HG02884 (cell line): ENCODE data around the gene NT5DC1.

Source experiments
- ATAC-seq: cut with Tn5 transposase; IDR thresholded peaks from one replicate; pipeline ENCODE4 v1.9.1; 2021; ENCODE audit warnings: mild to moderate bottlenecking, moderate library complexity; ENCODE audit not compliant: unreplicated experiment

Gene NT5DC1

DNA sequence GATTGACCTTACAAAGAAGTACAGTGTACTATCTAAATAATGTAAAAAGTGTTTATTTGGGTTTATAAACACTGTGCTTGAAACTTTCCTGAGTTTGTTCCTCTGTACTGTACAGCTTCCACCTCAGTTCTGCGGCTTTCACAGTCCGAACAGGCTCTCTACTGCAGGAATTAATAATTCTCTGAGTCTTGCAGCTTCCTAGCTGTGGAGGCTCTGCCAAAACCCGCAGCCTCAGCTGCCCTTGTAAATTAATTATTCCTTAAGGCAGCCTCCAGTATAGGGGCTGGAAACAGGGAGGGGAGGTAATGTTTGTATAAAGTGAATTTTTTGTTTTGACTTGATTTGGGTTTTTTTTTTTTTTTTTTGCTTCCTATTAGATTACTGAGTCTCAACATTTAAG lies 134.0 kb downstream of the NT5DC1 start:
- ATAC-seq, result no peak

DNA sequence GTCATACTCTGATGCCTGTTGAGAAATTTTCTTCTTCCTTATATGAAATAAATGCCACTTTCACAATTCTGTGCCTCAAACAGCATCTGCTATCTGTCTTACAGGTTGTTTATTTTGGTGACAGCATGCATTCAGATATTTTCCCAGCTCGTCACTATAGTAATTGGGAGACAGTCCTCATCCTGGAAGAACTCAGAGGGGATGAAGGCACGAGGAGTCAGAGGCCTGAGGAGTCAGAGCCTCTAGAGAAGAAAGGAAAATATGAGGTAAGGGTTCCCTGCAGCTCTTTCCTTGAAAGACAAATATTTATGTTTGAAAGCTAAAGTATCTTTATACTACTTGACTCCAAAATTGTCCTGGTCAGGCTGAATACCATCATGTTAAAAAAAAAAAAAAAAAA lies 137.4 kb downstream of the NT5DC1 start:
- ATAC-seq, result no peak

DNA sequence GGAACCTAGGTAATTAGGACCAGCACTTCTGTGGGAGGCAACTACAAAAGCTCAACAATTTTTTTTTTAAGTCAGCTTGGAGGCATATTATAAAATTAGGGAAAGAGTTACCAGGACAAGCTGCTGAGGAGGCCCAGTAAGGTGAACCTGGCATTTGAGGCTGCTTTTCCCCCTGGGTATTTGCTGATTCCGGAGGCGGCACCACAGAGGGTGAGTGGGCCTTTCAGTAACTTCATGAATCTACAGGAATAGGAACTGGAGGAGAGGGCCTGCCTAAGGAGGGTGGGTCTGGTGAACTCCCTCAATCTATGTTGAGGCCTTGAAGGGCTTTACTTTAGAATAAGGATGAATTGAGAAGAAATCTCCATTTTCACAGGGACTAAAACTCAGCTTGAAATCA lies 138.6 kb downstream of the NT5DC1 start:
- no peak for ATAC-seq

- no peak for ATAC-seq
Observed at GRCh38 chr6:116239856-116240255, 139.2 kb downstream of the NT5DC1 start.

- no peak for ATAC-seq
Observed at GRCh38 chr6:116244284-116244683, 143.6 kb downstream of the NT5DC1 start.

DNA sequence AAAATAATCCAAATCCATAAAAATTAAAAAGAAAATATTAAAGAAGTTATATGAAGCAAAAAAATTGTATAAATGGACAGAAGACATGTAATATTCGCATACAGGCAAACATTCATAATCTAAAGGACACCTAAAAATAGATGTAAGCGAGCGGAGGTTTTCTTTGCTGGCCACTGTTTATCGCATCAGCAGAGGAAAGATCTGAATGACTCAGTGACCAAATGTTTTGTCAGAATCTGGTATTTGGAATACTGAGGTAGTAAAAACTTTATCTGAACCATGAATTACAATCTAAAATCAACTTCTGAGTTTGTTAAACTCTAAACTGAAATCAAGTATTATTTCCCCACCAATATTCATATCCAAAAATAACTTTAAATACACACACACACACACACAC lies 145.4 kb downstream of the NT5DC1 start:
- ATAC-seq, result no peak

GRCh38 chr6:116247285-116247684 lies 146.6 kb downstream of the NT5DC1 start:
- ATAC-seq, result no peak

DNA sequence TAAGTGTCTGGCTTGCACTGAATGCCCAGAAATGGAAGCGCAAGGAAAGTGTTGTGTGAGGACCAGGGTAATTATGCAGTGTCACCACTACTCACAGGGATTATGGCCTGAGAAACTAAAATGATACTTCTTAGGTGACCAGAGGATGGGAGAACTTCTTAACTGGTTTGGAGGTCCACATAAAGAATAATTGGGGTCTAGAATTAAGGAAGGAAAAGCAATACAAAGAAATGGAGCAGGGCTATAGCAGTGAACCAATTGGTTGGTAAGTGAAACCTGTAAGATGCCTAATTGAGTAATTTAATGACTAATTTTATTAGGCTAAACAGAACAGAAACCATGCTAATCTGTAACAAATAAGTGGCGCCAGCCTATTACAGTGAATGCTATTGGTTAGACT lies 147.9 kb downstream of the NT5DC1 start:
- ATAC-seq, result no peak

DNA sequence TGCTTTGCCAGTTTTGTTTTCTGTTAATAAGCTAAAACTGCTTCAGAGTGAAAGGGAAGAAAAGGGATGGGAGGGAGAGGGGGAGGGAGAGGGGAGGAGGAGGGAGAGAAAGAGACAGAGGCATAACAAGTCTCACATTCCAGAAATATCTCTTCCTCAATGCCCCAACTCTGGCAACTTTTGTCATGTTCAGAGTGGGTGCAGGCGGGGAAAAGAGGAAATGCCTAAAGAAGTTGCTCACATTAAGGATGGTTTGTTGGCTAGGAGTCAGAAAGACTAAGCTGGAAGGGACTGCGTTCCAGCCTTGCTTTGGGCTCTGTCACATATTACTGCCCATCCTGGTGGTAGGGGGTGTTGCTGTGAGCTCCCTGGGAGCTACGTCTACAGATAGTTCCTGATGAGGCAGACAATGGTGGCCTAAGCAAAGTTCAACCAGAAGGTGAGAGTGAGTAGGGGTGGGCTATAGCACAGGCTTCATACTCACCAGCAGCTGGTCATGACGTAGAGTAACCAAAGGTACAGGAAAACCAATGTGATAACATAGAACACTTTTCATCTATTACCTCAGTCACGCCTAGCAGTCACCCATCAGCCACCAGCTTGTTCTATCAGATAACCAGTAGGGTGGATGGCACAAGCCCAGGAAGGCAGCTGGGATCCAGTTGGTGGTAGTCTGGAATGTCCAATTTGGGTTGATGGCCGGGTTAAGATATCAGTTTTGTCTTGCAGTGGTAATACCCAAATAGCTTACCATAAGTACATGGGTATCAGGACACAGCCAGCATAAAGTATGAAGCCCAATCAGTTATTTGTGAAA lies 151.1 kb downstream of the NT5DC1 start:
- no peak for ATAC-seq

DNA sequence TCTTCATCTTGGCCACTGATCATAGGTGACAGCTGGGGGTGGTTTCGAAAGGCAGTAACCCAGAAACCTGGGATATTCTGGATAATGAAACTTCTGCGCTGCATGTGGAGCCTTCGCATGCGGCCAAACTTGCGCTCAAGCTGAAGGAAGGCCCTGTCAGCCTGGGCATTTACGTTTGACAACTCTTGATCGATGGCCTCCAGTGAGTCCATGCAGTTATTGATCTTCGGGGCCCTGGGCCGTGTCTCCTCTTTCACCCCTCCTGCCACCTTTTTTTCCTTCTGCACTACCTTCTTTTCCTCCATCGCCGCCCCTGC lies 152.5 kb downstream of the NT5DC1 start:
- ATAC-seq, result no peak

- ATAC-seq, result peak; percentile 100
Observed at GRCh38 chr6:116253505-116254296, 153.0 kb downstream of the NT5DC1 start, which contains the start of gene TSPYL4. TSS of gene TSPYL4 (minus strand) at chr6:116254075. CDS start at chr6:116254008, 67 bp downstream.

DNA sequence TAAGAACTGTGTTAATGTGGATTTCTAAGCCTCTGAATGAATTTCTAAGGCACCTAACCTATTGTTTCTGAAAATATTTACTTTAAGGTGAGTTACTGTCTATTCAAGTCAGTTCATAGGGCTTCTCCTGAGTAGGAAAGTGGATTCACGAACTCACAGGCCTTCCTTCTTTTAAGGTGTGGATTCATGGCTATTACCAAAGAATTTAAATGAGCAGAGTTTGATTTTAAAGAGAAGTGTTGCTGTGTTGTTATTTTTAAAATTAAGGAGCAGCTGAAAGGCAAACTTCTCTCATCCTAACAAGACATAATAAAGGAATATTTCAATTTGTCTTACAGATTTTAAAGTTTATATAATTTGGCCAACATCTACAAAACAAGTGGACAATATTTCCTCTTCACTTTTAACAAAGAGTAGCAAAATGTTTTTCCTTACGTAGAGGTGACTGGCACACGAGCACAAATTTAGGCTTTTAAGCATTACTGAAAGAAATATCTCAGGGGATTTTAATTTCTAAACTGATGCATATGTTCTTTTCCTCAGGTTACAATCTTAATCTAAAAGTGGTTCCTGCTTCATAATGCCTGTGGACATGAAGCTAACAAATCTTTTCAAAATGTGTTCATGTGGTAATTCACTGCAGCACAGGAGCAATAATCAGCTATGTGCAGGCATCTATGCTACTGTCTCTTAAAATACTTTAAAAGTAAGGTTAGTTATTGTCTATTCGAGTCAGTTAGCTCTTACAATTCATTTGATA lies 153.8 kb downstream of the NT5DC1 start:
- peak; percentile 32 for ATAC-seq

DNA sequence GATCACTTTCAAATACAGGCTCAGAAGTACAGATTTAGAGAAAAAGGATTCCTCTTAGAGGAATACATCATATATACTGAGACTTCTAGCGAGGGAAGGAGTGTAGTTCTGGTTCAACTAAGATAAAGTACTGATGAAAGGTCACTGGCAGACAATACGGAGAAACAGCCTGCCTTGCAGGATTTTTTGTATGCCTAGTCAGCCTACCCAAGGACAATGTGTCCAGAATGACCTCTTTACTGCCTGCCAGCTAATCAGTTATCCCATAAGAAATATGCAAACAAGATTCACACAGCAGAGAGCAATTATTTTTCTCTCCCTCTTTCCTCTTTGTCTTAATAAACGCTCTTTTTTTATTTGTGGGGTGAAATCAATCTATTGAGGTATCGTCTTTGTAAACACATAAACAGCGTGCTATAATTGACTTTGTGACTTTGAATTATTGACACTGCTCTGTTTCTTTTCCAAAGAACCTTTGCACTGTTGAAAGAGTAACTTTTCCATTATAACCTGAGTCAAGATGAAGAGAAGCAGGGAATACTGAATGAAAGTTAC lies 154.7 kb downstream of the NT5DC1 start:
- ATAC-seq, result no peak

DNA sequence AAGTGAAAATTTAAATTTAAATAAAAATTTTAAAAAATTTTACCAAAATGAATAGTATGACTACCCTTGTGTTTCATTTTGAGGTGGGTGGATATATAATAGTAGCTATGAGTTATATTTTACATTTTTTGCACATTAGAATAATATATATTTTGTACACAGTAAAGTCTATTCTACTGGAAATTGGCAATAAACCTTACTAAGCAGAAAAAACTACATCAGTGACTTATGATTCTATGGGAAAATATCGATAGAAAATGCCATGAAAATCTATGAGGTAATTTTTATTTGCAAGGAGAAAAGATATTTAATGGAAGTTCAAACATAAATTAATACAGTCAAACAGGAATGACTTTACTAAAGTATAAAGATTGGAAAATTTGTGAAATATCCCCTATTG lies 156.0 kb downstream of the NT5DC1 start:
- ATAC-seq, result no peak

DNA sequence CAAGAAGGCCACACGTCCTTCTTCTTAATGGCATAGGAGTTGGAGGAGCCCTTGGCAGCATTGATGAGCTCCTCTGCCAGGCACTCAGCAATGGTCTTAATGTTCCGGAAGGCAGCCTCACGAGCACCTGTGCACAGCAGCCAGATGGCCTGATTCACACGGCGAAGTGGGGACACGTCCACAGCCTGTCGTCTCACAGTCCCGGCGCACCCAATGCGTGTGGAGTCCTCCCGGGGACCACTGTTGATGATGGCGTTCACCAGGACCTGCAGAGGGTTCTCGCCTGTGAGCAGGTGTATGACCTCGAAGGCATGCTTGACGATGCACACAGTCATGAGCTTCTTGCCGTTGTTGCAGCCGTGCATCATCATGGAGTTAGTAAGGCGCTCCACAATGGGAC lies 157.9 kb downstream of the NT5DC1 start:
- ATAC-seq, result no peak

- ATAC-seq, result no peak
Observed at GRCh38 chr6:116263353-116263752, 162.7 kb downstream of the NT5DC1 start.

GRCh38 chr6:116265041-116265829 lies 164.6 kb downstream of the NT5DC1 start:
- ATAC-seq, result no peak

- ATAC-seq, result no peak
Observed at GRCh38 chr6:116266803-116267202, 166.2 kb downstream of the NT5DC1 start.

- peak; percentile 24 for ATAC-seq
Observed at GRCh38 chr6:116267836-116268588, 167.4 kb downstream of the NT5DC1 start.
